GM12878 (cell line): ENCODE data around the gene NOP9. TPM values are rescaled to one million over a fixed set of nuclear protein-coding genes. Genes with fewer than 3 reads are reported as not detected.

Experiments used
- ATAC-seq: fragments of 200-7000 bp; cut with Tn5 transposase; 3 replicates; pipeline ENCODE4 v1.9.1; 2020; ENCODE audit warnings: mild to moderate bottlenecking, moderate library complexity
- BruUV-seq: library from RNA; stranded (reverse); fragments of 400-500 nt; replicated peaks from 2 replicates; lab custom pipeline; 2021; lab: Mats Ljungman, UMichigan
- CTCF ChIA-PET: fragments of 300-600 bp; sonication (Branson Sonifier 250); formaldehyde crosslinking; extraction: SDS; loops from one replicate; lab custom pipeline; 2021; ENCODE audit warnings: inconsistent platforms; lab: Yijun Ruan, JAX
- POLR2A ChIA-PET: fragments of 350-600 bp; formaldehyde crosslinking; extraction: SDS; loops from one replicate; lab custom pipeline; 2021; ENCODE audit warnings: inconsistent platforms; lab: Charles Lee
- RAD21 ChIA-PET: fragments of 300-600 bp; sonication (Branson Sonifier 250); formaldehyde crosslinking; loops from one replicate; lab custom pipeline; 2023; ENCODE audit warnings: antibody characterized with exemption; ENCODE audit not compliant: unreplicated experiment; lab: Charles Lee
- SMC1A ChIA-PET: fragments of 300-600 bp; sonication (Branson Sonifier 250); formaldehyde crosslinking; loops from one replicate; lab custom pipeline; 2023; ENCODE audit not compliant: unreplicated experiment, uncharacterized antibody; lab: Charles Lee
- DNase-seq: peaks from one replicate; pipeline ENCODE4 v3.0.0-alpha.2; 2011; ENCODE audit warnings: low read depth, low spot score
- FAIRE-seq: peaks from 3 replicates; lab custom pipeline; 2011; peaks lifted over from hg19 to GRCh38; lab: Jason Lieb, UNC
- H2AFZ ChIP-seq: 2 replicates; pipeline ENCODE4 v1.6.0; 2011; ENCODE audit warnings: low read depth, low read length, control low read depth; ENCODE audit not compliant: control insufficient read depth
- H3K27ac ChIP-seq: 2 replicates; pipeline ENCODE4 v1.5.1; 2011; ENCODE audit warnings: control low read depth; ENCODE audit not compliant: control insufficient read depth, insufficient read depth
- H3K27me3 ChIP-seq, 2 experiments: replicated peaks in 1 of 2; 2 replicates each; pipeline versions ENCODE4 v1.6.0 to v1.6.1; 2011; ENCODE audit warnings: low read length in 1 of 2; ENCODE audit not compliant: control insufficient read depth in 2 of 2, insufficient read depth in 2 of 2
- H3K36me3 ChIP-seq, 2 experiments: 2 replicates each; pipeline ENCODE4 v1.5.1; 2011; ENCODE audit warnings: low read length in 1 of 2; ENCODE audit not compliant: control insufficient read depth in 2 of 2, insufficient read depth in 2 of 2
- H3K4me1 ChIP-seq: 2 replicates; pipeline ENCODE4 v1.6.1; 2011; ENCODE audit warnings: mild to moderate bottlenecking, low read length, moderate library complexity, mixed read lengths; ENCODE audit not compliant: control insufficient read depth, insufficient read depth
- H3K4me2 ChIP-seq: 2 replicates; pipeline ENCODE4 v1.6.0; 2011; ENCODE audit warnings: control low read depth; ENCODE audit not compliant: control insufficient read depth, insufficient read depth
- H3K4me3 ChIP-seq: fragments of 200-600 bp; sonication (generic); 2 replicates; pipeline ENCODE4 v1.5.1; 2016
- H3K79me2 ChIP-seq: 2 replicates; pipeline ENCODE4 v1.6.0; 2011; ENCODE audit warnings: low read length; ENCODE audit not compliant: control insufficient read depth, insufficient read depth
- H3K9ac ChIP-seq: 2 replicates; pipeline ENCODE4 v1.8.0; 2011; ENCODE audit warnings: low read length, control low read depth, mixed read lengths; ENCODE audit not compliant: control insufficient read depth, insufficient read depth
- H3K9me3 ChIP-seq: replicated peaks from 3 replicates; pipeline ENCODE4 v1.5.1; 2011; ENCODE audit warnings: mild to moderate bottlenecking, low read length; ENCODE audit not compliant: control insufficient read depth, insufficient read depth
- H4K20me1 ChIP-seq: 2 replicates; pipeline ENCODE4 v1.6.0; 2011; ENCODE audit not compliant: control insufficient read depth, insufficient read depth
- CTCF ChIP-seq, 3 experiments: IDR thresholded peaks in 2 of 3; conservative IDR thresholded peaks in 1 of 3; 2 replicates each; pipeline ENCODE4 v1.5.1; 2011; ENCODE audit warnings: low read depth in 3 of 3, low read length in 3 of 3, mild to moderate bottlenecking in 3 of 3, control low read depth in 2 of 3, moderate library complexity in 2 of 3, inconsistent platforms in 1 of 3, mixed read lengths in 1 of 3; ENCODE audit not compliant: control insufficient read depth in 2 of 3, insufficient read depth in 1 of 3; ENCODE audit errors: extremely low read depth in 1 of 3
- HDAC6 ChIP-seq: fragments of 200-600 bp; sonication (generic); IDR thresholded peaks from one replicate; pipeline ENCODE4 v1.8.0; 2017; ENCODE audit warnings: antibody characterized with exemption; ENCODE audit not compliant: unreplicated experiment
- KDM1A ChIP-seq: fragments of 200-600 bp; sonication (generic); IDR thresholded peaks from 2 replicates; pipeline ENCODE4 v1.6.1; 2016; ENCODE audit warnings: borderline replicate concordance
- KLF5 ChIP-seq: fragments of 450-650 bp; IDR thresholded peaks from 2 replicates; pipeline ENCODE4 v1.6.1; 2014; ENCODE audit warnings: mild to moderate bottlenecking; ENCODE audit not compliant: partially characterized antibody
- MTA3 ChIP-seq: IDR thresholded peaks from 2 replicates; pipeline ENCODE4 v1.6.1; 2012; ENCODE audit warnings: low read length, inconsistent platforms, borderline replicate concordance
- NR2F1 ChIP-seq: fragments of 450-650 bp; conservative IDR thresholded peaks from 2 replicates; pipeline ENCODE4 v1.6.1; 2017; ENCODE audit warnings: mild to moderate bottlenecking
- PRDM15 ChIP-seq: fragments of 450-650 bp; formaldehyde crosslinking; IDR thresholded peaks from 2 replicates; pipeline ENCODE4 v1.4.0; 2020; ENCODE audit warnings: mild to moderate bottlenecking, moderate library complexity
- RAD21 ChIP-seq: IDR thresholded peaks from 2 replicates; pipeline ENCODE4 v1.6.1; 2011; ENCODE audit warnings: mild to moderate bottlenecking, low read depth, low read length, moderate library complexity; ENCODE audit not compliant: insufficient read depth
- RELB ChIP-seq: fragments of 450-650 bp; IDR thresholded peaks from 2 replicates; pipeline ENCODE4 v1.6.1; 2017; ENCODE audit warnings: low read depth, mild to moderate bottlenecking, moderate library complexity
- SMC3 ChIP-seq: IDR thresholded peaks from 2 replicates; pipeline ENCODE4 v1.6.1; 2011; ENCODE audit warnings: low read length, improper control_type of control experiment, borderline replicate concordance
- SREBF1 ChIP-seq: IDR thresholded peaks from 2 replicates; pipeline ENCODE4 v1.6.1; 2012; ENCODE audit warnings: mild to moderate bottlenecking, low read length
- TCF7 ChIP-seq: IDR thresholded peaks from 2 replicates; pipeline ENCODE4 v1.6.1; 2014; ENCODE audit warnings: antibody characterized with exemption, borderline replicate concordance
- YY1 ChIP-seq: IDR thresholded peaks from 2 replicates; pipeline ENCODE4 v1.6.1; 2011; ENCODE audit warnings: low read depth, mild to moderate bottlenecking, low read length
- WGBS: methylation state at CpG from one replicate; pipeline ENCODE4 v1.1.6; 2016; ENCODE audit warnings: low lambda C conversion rate; ENCODE audit not compliant: insufficient replicate concordance, insufficient coverage; ENCODE audit errors: missing lambda C conversion rate; 5-methylcytosine and 5-hydroxymethylcytosine counted together
- in situ Hi-C: fragments of 300-500 bp; cut with MboI; formaldehyde crosslinking; loops from 9 replicates; pipeline ENCODE4 v1.14.3; 2018; ENCODE audit warnings: mixed read lengths
- intact Hi-C: fragments of 100-400 bp; cut with micrococcal nuclease; formaldehyde crosslinking; loops from one replicate; pipeline ENCODE4 v1.14.2; 2022; ENCODE audit not compliant: unreplicated experiment
- polyA plus RNA-seq, 11 experiments: library from polyadenylated mRNA; depleted of rRNA in 4 of 11; unstranded in 6 of 11; stranded (reverse) in 5 of 11; fragments of >200 nt; fragmentation: Nextera tagmentation in 4 of 11; fragmentation: Illumina TruSeq in 1 of 11; extraction: Ambion mirVana in 4 of 11; extraction: Trizol in 1 of 11; gene quantifications; 1 replicate in 1 of 11; 2 replicates in 10 of 11; pipeline versions ENCODE4 v1.2.1 to v1.2.3, GENCODE V29; 2011 to 2016; ENCODE audit warnings: inconsistent platforms in 2 of 11, missing spikeins in 2 of 11, low read depth in 1 of 11
- total RNA-seq, 4 experiments: library from RNA; depleted of rRNA in 3 of 4; stranded (reverse); fragments of >200 nt in 3 of 4; fragmentation: Illumina TruSeq in 1 of 4; extraction: Trizol in 1 of 4; gene quantifications; 2 replicates each; pipeline versions ENCODE4 v1.2.1 to v1.2.3, GENCODE V29; 2013 to 2021

NOP9 gene
- total and polyA plus RNA-seq, 10 of the 15 experiments (the other 5 are each of a cell fraction or from before 2014, with no cell fraction given) = 2.4 to 43.9 (median 20.3) TPM

- TF ChIP-seq CTCF (IDR thresholded peaks at IDR 0.05 in 2 of 3, conservative IDR thresholded peaks at IDR 0.05 in 1 of 3; ENCODE audit: control insufficient read depth in 2 of 3, extremely low read depth in 1 of 3, insufficient read depth in 1 of 3, low read depth in 3 of 3, low read length in 3 of 3) (no peak), MTA3 (no peak)
Measured at GRCh38 chr14:24251880-24252288, 47.8 kb upstream of the NOP9 start (continued).

GRCh38 chr14:24252289-24253124 is 47.1 kb upstream of the NOP9 start:
- ChIA-PET CTCF (interaction anchor here (0.6 to 3.3 kb wide), 6 partner anchors 10 to 56 kb away, joined by 3 to 21 read pairs (median 5); partner anchors contain the start of genes CIDEB and TINF2), POLR2A (interaction anchor here (0.6 to 3.4 kb wide), 3 partner anchors 9 to 81 kb away, joined by 3 to 18 read pairs (median 7); partner anchors contain the start of gene RABGGTA), RAD21 (interaction anchor here (0.9 to 1.1 kb wide), 2 partner anchors 10 to 19 kb away, joined by 3 to 4 read pairs; partner anchors contain the start of genes RABGGTA and TINF2), SMC1A (interaction anchor here (1.1 to 1.8 kb wide), 3 partner anchors 18 to 184 kb away, joined by 3 to 9 read pairs (median 3); partner anchors contain the start of gene RABGGTA)
- intact Hi-C loops = no loop called here
- DNase-seq (no peak), FAIRE-seq (no peak), ATAC-seq (no peak)
- H3K9ac ChIP-seq = no peak overlapping the region
- H3K27me3 ChIP-seq = no peaks in the 10 kb centered on the region
- no peaks in the 10 kb centered on the region for H3K9me3 ChIP-seq
- no peak overlapping the region for H2AFZ ChIP-seq
- no peak overlapping the region for H3K27ac ChIP-seq
- H3K36me3 ChIP-seq = peaks cover 0 to 3% of the 10 kb centered on the region in 2 experiments; a peak in 2 of 4 replicates
- no peaks in the 10 kb centered on the region for H3K79me2 ChIP-seq
- 86% methylated on average over 11 of the region's 11 CpGs for WGBS
- no peak overlapping the region for H3K4me3 ChIP-seq
- no TSS peak for BruUV-seq
- no peaks in the 10 kb centered on the region for H4K20me1 ChIP-seq
- in situ Hi-C loops = no loop called here
- H3K4me1 ChIP-seq = peaks cover 27% of the 10 kb centered on the region
- H3K4me2 ChIP-seq = no peak overlapping the region
- TF ChIP-seq TCF7 (no peak), RELB (no peak), HDAC6 (no peak), KLF5 (no peak), RAD21 (no peak), MTA3 (no peak), PRDM15 (no peak), NR2F1 (no peak), SMC3 (no peak), YY1 (no peak), KDM1A (no peak), SREBF1 (no peak)
